ENCODE results near the gene DAO.
A peak's percentile ranks its signal among the peaks of the same experiment; 100 is the strongest.

GRCh38 chr12:108838194-108839017, 41.5 kb upstream of the DAO start:
- peak in 1 of 2 donors; percentile 38 for TF ChIP-seq POLR2A (IDR thresholded peaks at IDR 0.05)
- no peak for TF ChIP-seq CTCF (IDR thresholded peaks at IDR 0.05)
